ENCODE results near the gene BUD13. TPM values are rescaled to one million over a fixed set of nuclear protein-coding genes. Genes with fewer than 3 reads are reported as not detected.

BUD13 gene
- total and polyA plus RNA-seq, 10 of the 15 experiments (the other 5 are each of a cell fraction or from before 2014, with no cell fraction given) = 10.9 to 36.5 (median 24.7) TPM

GRCh38 chr11:116787786-116788486, 15.1 kb upstream of the BUD13 start, which contains the start of gene ZPR1 (continued):
- TF ChIP-seq ZBTB11 (CRISPR knock-in tag; IDR thresholded peaks at IDR 0.05) (no peak), POLR2AphosphoS2 (IDR thresholded peaks at IDR 0.05; ENCODE audit: low read depth, low read length) (peak; percentile 75), PAX5 (IDR thresholded peaks at IDR 0.05; ENCODE audit: borderline replicate concordance, low read depth, low read length) (no peak), MYB (IDR thresholded peaks at IDR 0.05; ENCODE audit: borderline replicate concordance, low read depth, low read length) (no peak), ESRRA (IDR thresholded peaks at IDR 0.05; ENCODE audit: low read length) (no peak), RB1 (IDR thresholded peaks at IDR 0.05; ENCODE audit: borderline replicate concordance) (no peak), PML (IDR thresholded peaks at IDR 0.05; ENCODE audit: low read length) (peak; percentile 64; the same call in 1 of the 2 replicates), IRF3 (IDR thresholded peaks at IDR 0.05) (no peak), BCL3 (IDR thresholded peaks at IDR 0.05; ENCODE audit: borderline replicate concordance, insufficient read depth, low read depth, low read length, poor library complexity, severe bottlenecking) (no peak), SUPT20H (IDR thresholded peaks at IDR 0.05; ENCODE audit: borderline replicate concordance, control insufficient read depth, low read depth, low read length) (no peak), EP300 (IDR thresholded peaks at IDR 0.05; ENCODE audit: borderline replicate concordance in 1 of 2, control insufficient read depth in 1 of 2, low read depth in 2 of 2, low read length in 2 of 2) (no peak), MEF2A (IDR thresholded peaks at IDR 0.05; ENCODE audit: insufficient read depth, low read depth, low read length) (no peak), RAD51 (IDR thresholded peaks at IDR 0.05) (no peak), NR2C2 (IDR thresholded peaks at IDR 0.05; ENCODE audit: borderline replicate concordance, control insufficient read depth, insufficient read length, low read depth) (no peak), ELK1 (IDR thresholded peaks at IDR 0.05; ENCODE audit: low read depth, low read length) (peak; percentile 85), RBBP5 (conservative IDR thresholded peaks at IDR 0.05) (no peak), NFYB (IDR thresholded peaks at IDR 0.05; ENCODE audit: insufficient read depth, low read depth, low read length) (0 out of 2 replicates have a peak, but pooled peaks have one; percentile 35), KLF5 (IDR thresholded peaks at IDR 0.05; ENCODE audit: partially characterized antibody) (no peak), EGR1 (IDR thresholded peaks at IDR 0.05; ENCODE audit: borderline replicate concordance in 1 of 2, low read depth in 2 of 2, low read length in 2 of 2) (no peak), PAX8 (IDR thresholded peaks at IDR 0.05) (no peak), MTA3 (IDR thresholded peaks at IDR 0.05; ENCODE audit: borderline replicate concordance, low read length) (no peak), SIN3A (IDR thresholded peaks at IDR 0.05; ENCODE audit: low read depth, low read length) (peak; percentile 86; the same call in 1 of the 2 replicates)
